ENCODE data around the gene JDP2.

Gene JDP2

GRCh38 chr14:75520852-75521251 lies 93.0 kb downstream of the JDP2 start:
- DNase-seq, result no peak

- no peak for DNase-seq
Observed at GRCh38 chr14:75521415-75522199, 93.8 kb downstream of the JDP2 start.

- no peak for DNase-seq
Observed at GRCh38 chr14:75522224-75522982, 94.6 kb downstream of the JDP2 start, which contains the start of gene BATF. BATF (plus strand) TSS chr14:75522469; CDS start chr14:75522683, 214 bp downstream.

- DNase-seq, result no peak
Observed at GRCh38 chr14:75522983-75523318, 95.1 kb downstream of the JDP2 start.

All from NCI-H446 (cell line).